ENCODE measurements around the gene RARG. TPM values are rescaled to one million over a fixed set of nuclear protein-coding genes. Genes with fewer than 3 reads are reported as not detected.

Gene RARG
- total and polyA plus RNA-seq, 7 donors: 3.7 to 10.8 (median 6.2) TPM

- intact Hi-C loops (cut with DNase I): no loop called here
- Histone ChIP-seq H3K36me3 (ENCODE audit: insufficient read depth in 1 of 2, low read depth in 1 of 2) (peaks cover 0 to 39% of the 10 kb centered on the region in 2 donors), H3K4me3 (no peak overlapping the region), H3K27me3 (ENCODE audit: insufficient read depth in 3 of 3, low read length in 2 of 3) (no peaks in the 10 kb centered on the region), H3K9me3 (no peaks in the 10 kb centered on the region), H3K4me1 (no peaks in the 10 kb centered on the region), H3K27ac (no peak overlapping the region)
- DNase-seq: no peak
- ATAC-seq: no peak
- TF ChIP-seq, protein P1, sequence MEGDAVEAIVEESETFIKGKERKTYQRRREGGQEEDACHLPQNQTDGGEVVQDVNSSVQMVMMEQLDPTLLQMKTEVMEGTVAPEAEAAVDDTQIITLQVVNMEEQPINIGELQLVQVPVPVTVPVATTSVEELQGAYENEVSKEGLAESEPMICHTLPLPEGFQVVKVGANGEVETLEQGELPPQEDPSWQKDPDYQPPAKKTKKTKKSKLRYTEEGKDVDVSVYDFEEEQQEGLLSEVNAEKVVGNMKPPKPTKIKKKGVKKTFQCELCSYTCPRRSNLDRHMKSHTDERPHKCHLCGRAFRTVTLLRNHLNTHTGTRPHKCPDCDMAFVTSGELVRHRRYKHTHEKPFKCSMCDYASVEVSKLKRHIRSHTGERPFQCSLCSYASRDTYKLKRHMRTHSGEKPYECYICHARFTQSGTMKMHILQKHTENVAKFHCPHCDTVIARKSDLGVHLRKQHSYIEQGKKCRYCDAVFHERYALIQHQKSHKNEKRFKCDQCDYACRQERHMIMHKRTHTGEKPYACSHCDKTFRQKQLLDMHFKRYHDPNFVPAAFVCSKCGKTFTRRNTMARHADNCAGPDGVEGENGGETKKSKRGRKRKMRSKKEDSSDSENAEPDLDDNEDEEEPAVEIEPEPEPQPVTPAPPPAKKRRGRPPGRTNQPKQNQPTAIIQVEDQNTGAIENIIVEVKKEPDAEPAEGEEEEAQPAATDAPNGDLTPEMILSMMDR (IDR thresholded peaks at IDR 0.05): no peak
- 81 to 95% (median 83%) methylated on average over 4 of the region's 4 CpGs for WGBS, 3 donors
Observed at GRCh38 chr12:53210843-53211242, 21.2 kb downstream of the RARG start.

- H3K9me3 ChIP-seq: no peaks in the 10 kb centered on the region
- peaks cover 0 to 38% of the 10 kb centered on the region in 2 donors for H3K36me3 ChIP-seq (ENCODE audit: insufficient read depth in 1 of 2, low read depth in 1 of 2)
- no peak overlapping the region for H3K4me3 ChIP-seq
- H3K27me3 ChIP-seq (ENCODE audit: insufficient read depth in 3 of 3, low read length in 2 of 3): no peaks in the 10 kb centered on the region
- TF ChIP-seq, protein P1 (IDR thresholded peaks at IDR 0.05): no peak
- intact Hi-C loops (cut with DNase I): no loop called here
- WGBS, 3 donors: 69 to 75% (median 70%) methylated on average over 7 of the region's 7 CpGs
- H3K4me1 ChIP-seq: no peaks in the 10 kb centered on the region
- ATAC-seq: no peak
- DNase-seq: no peak
- no peak overlapping the region for H3K27ac ChIP-seq
Observed at GRCh38 chr12:53208877-53209463, 23.0 kb downstream of the RARG start.

GRCh38 chr12:53208435-53208834, 23.6 kb downstream of the RARG start:
- no peak overlapping the region for H3K4me3 ChIP-seq
- WGBS, 3 donors: 29 to 53% (median 31%) methylated on average over 2 of the region's 2 CpGs
- TF ChIP-seq, protein P1 (IDR thresholded peaks at IDR 0.05): no peak
- H3K9me3 ChIP-seq: no peaks in the 10 kb centered on the region
- no peaks in the 10 kb centered on the region for H3K4me1 ChIP-seq
- intact Hi-C loops (cut with DNase I): no loop called here
- ATAC-seq (no peak), DNase-seq (no peak)
- H3K27me3 ChIP-seq (ENCODE audit: insufficient read depth in 3 of 3, low read length in 2 of 3): no peaks in the 10 kb centered on the region
- peaks cover 0 to 33% of the 10 kb centered on the region in 2 donors for H3K36me3 ChIP-seq (ENCODE audit: insufficient read depth in 1 of 2, low read depth in 1 of 2)
- no peak overlapping the region for H3K27ac ChIP-seq

GRCh38 chr12:53207042-53207441, 25.0 kb downstream of the RARG start, which contains the start of gene ITGB7:
TSS of gene ITGB7 (minus strand) at chr12:53207251. CDS start at chr12:53200443, 6,808 bp downstream.
- Histone ChIP-seq H3K4me3 (no peak within 1 kb of the TSS), H3K9me3 (no peaks in the 10 kb centered on the region), H3K36me3 (ENCODE audit: insufficient read depth in 1 of 2, low read depth in 1 of 2) (peaks cover 0 to 21% of the 10 kb centered on the region in 2 donors), H3K27ac (no peak within 1 kb of the TSS), H3K27me3 (ENCODE audit: insufficient read depth in 3 of 3, low read length in 2 of 3) (no peaks in the 10 kb centered on the region), H3K4me1 (no peaks in the 10 kb centered on the region)
- WGBS, 3 donors: 58 to 61% (median 60%) methylated on average over 5 of the region's 5 CpGs
- ATAC-seq: no peak
- intact Hi-C loops (cut with DNase I): no loop called here
- TF ChIP-seq, protein P1 (IDR thresholded peaks at IDR 0.05): no peak
- DNase-seq: no peak
